GM18867 (cell line): ENCODE measurements around the gene CCDC85C.

Source experiments
- ATAC-seq: cut with Tn5 transposase; IDR thresholded peaks from one replicate; pipeline ENCODE4 v1.9.1; 2021; ENCODE audit warnings: mild to moderate bottlenecking, moderate library complexity; ENCODE audit not compliant: unreplicated experiment

The CCDC85C gene

DNA sequence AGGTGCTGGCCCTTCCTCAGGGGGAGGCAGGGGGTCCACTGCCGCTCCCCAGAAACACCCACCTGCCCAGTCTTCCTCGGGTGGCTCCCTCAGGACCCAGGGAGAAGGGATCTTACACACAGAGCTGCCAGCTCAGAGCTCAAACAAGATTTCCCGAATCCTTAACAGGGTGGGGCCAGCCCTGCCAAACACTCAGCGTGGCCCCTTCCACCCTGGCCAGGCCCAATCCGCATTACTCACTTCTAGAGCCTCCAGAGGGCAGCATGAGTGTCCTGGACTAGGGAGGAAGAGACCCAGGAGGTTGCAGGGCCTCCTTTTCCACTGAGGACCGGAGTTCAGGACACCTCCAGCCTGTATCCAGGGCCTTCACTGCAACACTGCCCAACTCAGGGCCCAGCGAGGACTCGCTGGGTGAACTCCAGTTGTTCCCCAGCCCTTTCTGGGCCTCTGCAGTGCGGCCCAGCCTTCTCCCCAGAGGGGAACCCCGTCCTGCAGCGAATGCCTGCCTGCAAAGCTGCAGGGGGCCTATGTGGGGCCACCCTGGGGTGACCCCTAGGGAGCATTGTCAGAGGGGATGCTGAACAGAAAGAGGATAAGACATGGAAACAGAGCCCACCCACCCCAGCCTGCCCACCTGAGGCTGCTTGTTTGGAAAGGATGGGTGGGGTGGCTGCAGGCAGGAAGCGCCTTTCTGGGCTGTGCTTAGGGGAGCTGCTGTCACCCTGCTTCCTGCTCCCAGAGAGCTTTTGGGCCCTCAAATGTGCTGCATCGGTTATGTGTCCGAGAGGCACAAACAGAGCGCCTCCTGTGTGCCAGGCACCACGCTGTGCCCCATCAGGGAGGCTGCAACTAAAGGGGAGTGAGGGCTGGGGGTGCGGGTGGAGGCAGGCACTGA, 79.0 kb downstream of the CCDC85C start:
- no peak for ATAC-seq

GRCh38 chr14:99524091-99524661, 79.8 kb downstream of the CCDC85C start:
- ATAC-seq = no peak

- ATAC-seq = no peak
Measured at GRCh38 chr14:99523704-99524055, 80.3 kb downstream of the CCDC85C start.

DNA sequence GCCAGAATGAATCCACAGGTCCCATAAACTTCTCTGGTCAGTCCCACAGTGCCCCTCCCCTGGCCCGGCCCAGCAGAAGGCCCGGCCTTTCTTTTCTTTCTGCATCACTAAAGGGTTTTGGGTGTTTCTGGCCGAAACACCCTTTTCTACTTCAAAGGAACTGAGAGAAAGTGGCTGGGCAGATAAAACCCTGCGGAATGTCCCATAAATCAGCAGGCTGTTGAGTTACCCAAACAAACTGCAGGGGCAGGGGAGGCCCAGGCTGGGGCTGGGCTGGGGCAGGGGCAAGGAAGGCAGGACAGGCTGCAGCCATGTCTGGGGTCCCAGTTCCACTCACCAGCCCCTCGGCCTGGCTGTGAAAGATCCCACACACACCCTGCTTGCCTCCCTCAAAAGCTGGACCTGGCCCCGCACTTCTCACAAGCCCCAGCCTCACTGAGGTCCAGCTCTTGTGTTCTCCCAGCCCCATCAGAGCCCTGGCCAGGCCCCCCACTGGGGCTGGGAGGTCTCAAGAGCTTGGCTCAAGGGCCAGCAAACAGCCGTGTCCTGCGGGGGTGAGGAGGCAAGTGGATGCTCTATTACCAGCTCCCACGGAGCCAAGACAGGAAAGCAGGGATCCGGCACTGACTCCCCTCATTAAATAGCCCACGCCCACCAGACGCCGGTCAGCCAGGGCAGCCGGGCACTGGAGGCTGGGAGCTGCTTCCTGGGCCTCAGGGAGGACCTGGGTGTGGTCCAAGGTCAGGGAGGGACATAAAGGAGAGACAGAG, 80.9 kb downstream of the CCDC85C start:
- ATAC-seq = no peak

DNA sequence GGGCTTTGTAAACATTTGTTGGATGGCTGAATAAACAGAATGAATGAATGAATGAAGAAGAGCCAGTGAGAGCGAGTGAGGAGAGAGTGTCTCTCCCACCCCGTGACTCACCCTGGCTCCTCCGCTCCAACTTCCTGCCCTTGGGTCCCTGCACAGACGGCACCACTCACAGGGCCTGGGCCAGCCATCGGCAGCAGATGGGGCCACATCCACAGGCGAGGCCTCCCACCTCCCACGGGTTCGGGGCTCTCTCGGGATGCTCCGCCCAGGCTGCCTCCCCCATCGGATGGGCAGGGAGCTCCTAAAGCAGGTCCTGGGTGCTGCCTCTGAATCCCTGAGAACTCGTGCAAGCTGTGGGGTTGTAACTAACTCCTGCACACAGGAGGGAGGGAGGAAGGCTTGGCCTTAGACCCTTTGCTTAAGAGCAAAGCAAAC, 81.5 kb downstream of the CCDC85C start:
- ATAC-seq = no peak

- no peak for ATAC-seq
Measured at GRCh38 chr14:99522025-99522401, 82.0 kb downstream of the CCDC85C start.

DNA sequence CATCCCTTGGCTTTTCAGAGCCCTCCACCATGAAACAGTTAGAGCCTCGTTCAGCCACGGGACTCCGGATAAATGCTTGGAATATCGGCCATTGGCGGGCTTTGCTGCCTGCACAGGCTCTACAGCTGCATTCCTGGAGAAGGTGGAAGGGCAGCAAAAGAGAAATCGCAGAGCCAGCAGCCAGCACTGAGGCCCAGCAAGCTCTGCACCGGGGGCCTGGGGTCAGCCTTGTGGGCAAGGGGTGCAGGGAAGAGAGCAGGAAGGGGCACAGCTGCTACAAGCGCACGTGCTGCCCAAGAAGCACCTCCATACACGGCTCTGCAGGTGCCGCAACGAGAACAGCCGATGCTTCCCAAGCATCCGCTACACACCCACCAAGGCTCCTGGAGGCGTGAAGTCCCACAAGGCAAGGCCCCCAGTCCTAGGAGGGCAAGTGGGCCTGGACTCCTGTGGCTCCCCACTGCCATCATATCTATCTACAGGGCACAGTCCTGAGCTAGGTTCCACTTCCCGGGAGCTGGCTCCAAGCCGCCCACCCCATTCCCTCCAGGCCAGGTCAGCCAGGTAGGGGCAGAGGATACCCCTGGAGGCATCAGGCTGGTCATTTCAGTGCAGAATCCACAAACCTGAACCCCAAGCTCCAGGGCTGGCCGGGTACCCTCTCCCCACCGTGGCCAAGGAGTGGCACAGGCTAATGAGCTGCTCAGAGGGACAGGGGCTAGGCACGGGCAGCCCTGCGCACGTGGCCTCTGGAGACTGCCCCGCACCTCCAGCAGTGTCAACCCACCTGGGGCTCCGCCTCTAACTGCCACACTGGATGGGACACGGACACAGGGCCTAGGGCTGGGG, 82.6 kb downstream of the CCDC85C start:
- ATAC-seq = no peak

GRCh38 chr14:99520571-99521081, 83.4 kb downstream of the CCDC85C start:
- ATAC-seq = no peak

- ATAC-seq = no peak
Measured at GRCh38 chr14:99519931-99520421, 84.0 kb downstream of the CCDC85C start.

DNA sequence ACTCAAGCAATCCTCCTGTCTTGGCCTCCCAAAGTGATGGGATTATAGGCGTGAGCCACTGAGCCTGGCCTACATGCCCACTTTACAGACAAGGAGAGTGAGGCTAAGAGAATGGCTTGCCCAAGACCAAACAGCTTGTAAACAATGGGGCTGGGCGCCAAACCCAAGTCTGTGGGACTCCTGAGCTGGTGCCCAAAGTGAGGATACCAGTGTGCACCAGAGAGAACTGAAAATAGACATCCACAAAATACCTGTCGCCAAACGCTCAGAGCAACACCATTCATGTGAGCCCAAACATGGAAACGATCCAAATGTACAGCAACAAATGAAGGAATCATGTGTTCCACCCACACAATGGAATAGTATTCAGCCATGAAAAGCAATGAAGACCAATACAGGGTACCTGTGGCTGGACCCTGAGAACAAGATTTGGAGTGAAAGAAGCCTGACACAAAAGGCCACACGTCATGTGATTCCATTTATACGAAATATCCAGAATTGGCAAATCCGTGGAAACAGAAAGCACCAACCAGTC, 84.6 kb downstream of the CCDC85C start:
- ATAC-seq = no peak

DNA sequence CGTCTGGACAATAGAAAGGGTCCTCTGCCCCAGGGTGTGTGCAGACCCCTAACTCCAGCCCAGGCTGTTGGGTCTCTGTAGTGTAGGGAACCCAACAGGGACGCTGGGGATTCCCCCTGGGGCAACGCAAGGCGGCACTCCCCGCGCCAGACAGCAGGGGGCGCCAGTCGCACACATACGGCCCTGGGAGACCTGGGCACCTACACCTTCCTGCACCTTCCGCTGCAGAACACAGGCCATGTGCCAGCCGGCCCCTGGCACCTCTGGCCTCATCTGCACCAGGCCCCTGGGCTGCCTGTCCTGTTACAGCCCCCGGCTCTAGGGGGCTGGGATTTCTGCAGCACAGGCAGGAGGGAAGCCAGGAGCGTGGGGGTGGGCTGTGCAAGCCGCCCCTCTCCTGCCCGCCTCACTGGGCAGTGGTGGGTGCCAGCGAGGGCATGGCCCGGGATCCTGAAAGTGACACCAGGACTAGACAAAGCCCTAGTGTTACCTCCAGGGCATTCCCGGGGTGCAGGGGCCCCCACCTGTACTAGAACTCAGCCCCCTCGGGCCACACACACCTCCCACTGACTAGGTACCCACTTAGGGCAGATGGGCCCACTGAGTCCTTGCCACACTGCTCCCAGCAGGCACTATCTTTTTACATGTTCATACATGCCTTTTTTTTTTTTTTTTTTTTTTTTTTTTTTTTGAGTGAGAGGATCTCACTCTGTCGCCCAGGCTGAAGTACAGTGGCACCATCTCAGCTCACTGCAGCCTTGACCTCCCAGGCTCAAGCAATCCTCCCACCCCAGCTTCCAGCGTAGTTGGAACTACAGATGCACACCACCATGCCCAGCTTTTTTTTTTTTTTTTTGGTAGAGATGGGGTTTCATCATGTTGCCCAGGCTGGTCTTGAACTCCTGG, 85.3 kb downstream of the CCDC85C start:
- peak; percentile 67 for ATAC-seq

DNA sequence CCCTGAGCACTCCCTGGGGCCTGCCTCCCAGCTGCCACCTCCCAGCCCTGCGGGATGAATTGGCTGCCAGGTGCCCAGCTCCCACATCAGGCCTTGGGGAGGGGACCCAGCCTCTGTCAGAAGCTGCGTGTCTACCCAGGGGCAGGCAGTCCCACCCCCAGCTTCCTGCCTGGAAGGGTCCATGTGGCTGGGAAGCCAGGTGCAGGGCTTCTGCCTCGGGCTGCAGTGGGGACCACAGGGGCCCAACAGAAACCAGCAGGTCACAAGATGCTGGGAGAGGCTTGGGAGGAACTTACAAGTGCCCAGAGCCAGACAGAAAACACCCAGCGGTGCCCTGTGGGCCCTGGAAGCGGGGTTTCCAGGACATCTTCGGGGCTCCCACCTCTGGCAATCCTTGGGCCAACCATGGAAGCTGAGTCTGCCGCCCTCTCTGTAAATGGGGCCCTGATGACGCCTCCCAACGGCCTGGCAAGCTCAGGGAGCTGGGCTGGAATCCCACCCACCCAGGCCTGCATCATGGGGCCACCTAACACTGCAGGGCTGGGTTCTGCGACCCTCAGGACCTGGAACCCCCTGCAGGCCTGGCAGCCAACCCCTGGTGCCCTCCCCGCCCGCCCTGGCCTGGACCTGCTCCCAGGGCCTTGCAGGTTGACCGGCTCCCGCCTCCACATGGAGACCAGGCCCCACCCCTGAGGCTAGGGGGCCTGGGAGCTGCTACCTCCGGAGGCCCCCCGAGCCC, 86.2 kb downstream of the CCDC85C start:
- no peak for ATAC-seq

- ATAC-seq = no peak
Measured at GRCh38 chr14:99516871-99517642, 87.0 kb downstream of the CCDC85C start.

GRCh38 chr14:99516156-99516870, 87.7 kb downstream of the CCDC85C start:
- ATAC-seq = no peak

DNA sequence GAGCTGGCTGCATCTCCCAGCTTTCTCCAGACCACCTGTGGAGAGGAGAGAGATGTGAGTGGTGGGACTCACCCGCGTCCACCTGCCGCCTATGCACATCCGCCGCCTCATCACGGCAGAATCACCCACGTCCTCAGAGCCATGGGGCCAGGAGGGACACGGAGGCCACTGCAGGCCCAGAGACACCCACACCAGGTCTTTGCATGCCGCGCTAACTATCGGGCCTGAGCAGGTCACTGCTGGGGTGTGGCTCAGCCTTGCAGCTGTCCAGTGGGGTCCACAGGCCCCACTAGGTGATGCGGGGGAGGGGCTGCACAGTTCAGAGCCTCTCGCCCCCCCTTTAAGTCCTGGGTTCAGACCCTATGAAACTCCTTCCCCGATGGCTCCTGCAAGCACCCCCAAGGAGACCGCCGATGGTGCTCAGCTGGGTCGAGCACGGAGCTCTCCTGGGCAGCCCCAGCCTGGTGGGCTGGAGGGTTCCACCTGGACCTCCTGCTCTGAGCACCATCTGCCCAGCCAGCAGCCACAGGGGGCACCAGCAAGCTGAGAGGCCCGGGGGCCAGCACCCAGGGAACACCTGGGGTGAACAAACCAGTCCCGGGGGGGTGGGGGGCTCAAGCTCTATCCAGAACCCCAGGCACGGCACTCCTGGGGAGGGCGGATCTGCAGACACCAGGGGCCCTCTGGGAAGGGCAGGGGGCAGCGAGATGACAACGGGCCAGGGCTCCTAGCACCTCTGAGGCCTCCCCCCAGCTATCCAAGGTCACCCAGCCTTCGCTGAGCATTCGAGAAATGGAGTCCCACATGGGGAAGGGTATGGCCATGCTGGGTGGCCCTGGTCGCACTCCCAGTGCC, 88.5 kb downstream of the CCDC85C start:
- ATAC-seq = no peak
